Memory B cell (primary cell): ENCODE results near the gene MYOC.
"Not testable (repeated sequence)": the region's sequence is repeated elsewhere in the genome, so short reads cannot be mapped to it uniquely, and the experiment has no call there.

Experiments used
- ATAC-seq: fragments of 150-1000 bp; cut with Tn5 transposase; 2 replicates; pipeline ENCODE4 v1.10.0; 2021; ENCODE audit warnings: low read depth, mild to moderate bottlenecking, moderate library complexity
- DNase-seq, 2 donors: peaks; one replicate each; pipeline ENCODE4 v3.0.0; 2022; ENCODE audit warnings: low spot score in 2 of 2
- H3K27ac Mint-ChIP-seq: one replicate; pipeline ENCODE4 v1.8.0; 2022; ENCODE audit warnings: mild to moderate bottlenecking, moderate library complexity, mixed read lengths
- H3K27me3 Mint-ChIP-seq: one replicate; pipeline ENCODE4 v1.8.0; 2022; ENCODE audit warnings: mixed read lengths
- H3K36me3 Mint-ChIP-seq: one replicate; pipeline ENCODE4 v1.8.0; 2022; ENCODE audit warnings: mild to moderate bottlenecking, mixed read lengths
- H3K4me1 Mint-ChIP-seq: one replicate; pipeline ENCODE4 v1.8.0; 2022; ENCODE audit warnings: mixed read lengths
- H3K4me3 Mint-ChIP-seq: one replicate; pipeline ENCODE4 v1.8.0; 2022; ENCODE audit warnings: mild to moderate bottlenecking, moderate library complexity, mixed read lengths
- H3K9me3 Mint-ChIP-seq: one replicate; pipeline ENCODE4 v1.8.0; 2022; ENCODE audit warnings: mixed read lengths

The MYOC gene

GRCh38 chr1:171663036-171663853 lies 10.8 kb upstream of the MYOC start:
- H3K36me3 Mint-ChIP-seq: no peaks in the 10 kb centered on the region
- H3K27me3 Mint-ChIP-seq: peaks cover 5% of the 10 kb centered on the region
- no peak for ATAC-seq
- H3K4me1 Mint-ChIP-seq: no peaks in the 10 kb centered on the region
- no peak overlapping the region for H3K4me3 Mint-ChIP-seq
- H3K9me3 Mint-ChIP-seq: no peaks in the 10 kb centered on the region
- no peak overlapping the region for H3K27ac Mint-ChIP-seq
- no peak for DNase-seq

GRCh38 chr1:171661076-171661650 lies 8.7 kb upstream of the MYOC start:
- Mint-ChIP-seq H3K9me3 (no peaks in the 10 kb centered on the region), H3K27ac (no peak overlapping the region), H3K27me3 (peaks cover 12% of the 10 kb centered on the region), H3K4me1 (no peaks in the 10 kb centered on the region), H3K4me3 (no peak overlapping the region), H3K36me3 (no peaks in the 10 kb centered on the region)
- ATAC-seq (no peak), DNase-seq (no peak)

DNA sequence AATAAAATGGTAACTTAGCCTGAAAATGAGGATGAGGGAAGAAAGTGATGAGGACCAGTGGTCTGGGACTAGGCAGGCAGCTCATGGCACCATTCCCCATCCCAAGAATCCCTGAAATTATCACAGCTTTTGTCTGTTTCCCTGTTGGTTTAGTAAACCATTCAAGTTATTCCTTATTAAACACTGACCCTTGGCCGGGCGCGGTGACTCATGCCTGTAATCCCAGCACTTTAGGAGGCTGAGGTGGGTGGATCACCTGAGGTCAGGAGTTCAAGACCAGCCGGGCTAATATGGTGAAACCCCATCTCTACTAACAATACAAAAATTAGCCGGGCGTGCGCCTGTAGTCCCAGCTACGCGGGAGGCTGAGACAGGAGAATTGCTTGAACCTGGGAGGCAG lies 3.7 kb upstream of the MYOC start:
- H3K36me3 Mint-ChIP-seq, ATAC-seq, H3K9me3 Mint-ChIP-seq, H3K4me1 Mint-ChIP-seq, H3K27ac Mint-ChIP-seq, H3K4me3 Mint-ChIP-seq, DNase-seq: not testable (repeated sequence)
- H3K27me3 Mint-ChIP-seq: peaks cover 26% of the 10 kb centered on the region

GRCh38 chr1:171655746-171656116 lies 3.2 kb upstream of the MYOC start:
- ATAC-seq: no peak
- Mint-ChIP-seq H3K4me1 (peaks cover 7% of the 10 kb centered on the region), H3K27me3 (peaks cover 26% of the 10 kb centered on the region)

GRCh38 chr1:171654942-171655745 lies 2.7 kb upstream of the MYOC start:
- DNase-seq: peak; percentile 34 to 50
- no peak overlapping the region for H3K27ac Mint-ChIP-seq
- H3K4me1 Mint-ChIP-seq: peaks cover 7% of the 10 kb centered on the region
- peak; percentile 58 for ATAC-seq
- H3K27me3 Mint-ChIP-seq: peaks cover 26% of the 10 kb centered on the region
- H3K9me3 Mint-ChIP-seq: no peaks in the 10 kb centered on the region
- peak overlapping the region; percentile 39 for H3K4me3 Mint-ChIP-seq
- no peaks in the 10 kb centered on the region for H3K36me3 Mint-ChIP-seq

More at GRCh38 chr1:171655746-171656116, 3.2 kb upstream of the MYOC start:
- Mint-ChIP-seq H3K4me3 (peak overlapping the region; percentile 39), H3K9me3 (no peaks in the 10 kb centered on the region), H3K27ac (no peak overlapping the region), H3K36me3 (no peaks in the 10 kb centered on the region)
- DNase-seq: no peak

GRCh38 chr1:171654201-171654941 lies 1.9 kb upstream of the MYOC start:
- DNase-seq (no peak), ATAC-seq (no peak)
- H3K4me1 Mint-ChIP-seq: peaks cover 7% of the 10 kb centered on the region
- H3K9me3 Mint-ChIP-seq: no peaks in the 10 kb centered on the region
- H3K27me3 Mint-ChIP-seq: peaks cover 26% of the 10 kb centered on the region
- no peak overlapping the region for H3K27ac Mint-ChIP-seq
- no peaks in the 10 kb centered on the region for H3K36me3 Mint-ChIP-seq
- H3K4me3 Mint-ChIP-seq: no peak overlapping the region

DNA sequence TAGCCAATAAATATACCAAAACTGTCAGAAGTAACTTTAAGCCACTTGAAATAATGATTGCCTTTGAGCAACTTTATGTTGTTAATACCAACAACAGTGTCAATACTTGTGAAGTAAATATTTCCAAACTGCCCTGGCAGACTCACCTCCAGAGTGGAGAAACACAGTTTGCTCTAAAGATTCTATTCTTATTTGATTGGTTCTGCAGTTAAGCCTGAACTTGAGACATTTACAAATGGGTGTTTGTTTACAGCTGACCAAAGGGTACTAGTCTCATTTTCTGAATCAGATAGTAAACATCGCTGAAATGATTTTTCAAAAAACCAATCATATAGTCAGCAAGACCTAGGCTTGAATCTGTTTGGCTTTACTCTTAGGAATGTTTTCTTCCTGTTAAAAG lies 1.3 kb upstream of the MYOC start:
- no peaks in the 10 kb centered on the region for H3K36me3 Mint-ChIP-seq
- H3K4me3 Mint-ChIP-seq: no peak overlapping the region
- peaks cover 7% of the 10 kb centered on the region for H3K4me1 Mint-ChIP-seq
- no peak overlapping the region for H3K27ac Mint-ChIP-seq
- H3K27me3 Mint-ChIP-seq: peaks cover 26% of the 10 kb centered on the region
- no peaks in the 10 kb centered on the region for H3K9me3 Mint-ChIP-seq
- ATAC-seq (no peak), DNase-seq (no peak)

GRCh38 chr1:171646249-171646560 lies 6.3 kb downstream of the MYOC start:
- ATAC-seq (no peak), DNase-seq (no peak)
- peaks cover 5% of the 10 kb centered on the region for H3K27me3 Mint-ChIP-seq
- no peak overlapping the region for H3K4me3 Mint-ChIP-seq
- H3K4me1 Mint-ChIP-seq: peaks cover 10% of the 10 kb centered on the region
- no peaks in the 10 kb centered on the region for H3K36me3 Mint-ChIP-seq
- H3K9me3 Mint-ChIP-seq: no peaks in the 10 kb centered on the region
- no peak overlapping the region for H3K27ac Mint-ChIP-seq

GRCh38 chr1:171645553-171646248 lies 6.8 kb downstream of the MYOC start:
- Mint-ChIP-seq H3K9me3 (no peaks in the 10 kb centered on the region), H3K36me3 (no peaks in the 10 kb centered on the region), H3K4me1 (peaks cover 10% of the 10 kb centered on the region), H3K4me3 (peak overlapping the region; percentile 21), H3K27ac (no peak overlapping the region), H3K27me3 (peaks cover 5% of the 10 kb centered on the region)
- ATAC-seq (no peak), DNase-seq (no peak)

DNA sequence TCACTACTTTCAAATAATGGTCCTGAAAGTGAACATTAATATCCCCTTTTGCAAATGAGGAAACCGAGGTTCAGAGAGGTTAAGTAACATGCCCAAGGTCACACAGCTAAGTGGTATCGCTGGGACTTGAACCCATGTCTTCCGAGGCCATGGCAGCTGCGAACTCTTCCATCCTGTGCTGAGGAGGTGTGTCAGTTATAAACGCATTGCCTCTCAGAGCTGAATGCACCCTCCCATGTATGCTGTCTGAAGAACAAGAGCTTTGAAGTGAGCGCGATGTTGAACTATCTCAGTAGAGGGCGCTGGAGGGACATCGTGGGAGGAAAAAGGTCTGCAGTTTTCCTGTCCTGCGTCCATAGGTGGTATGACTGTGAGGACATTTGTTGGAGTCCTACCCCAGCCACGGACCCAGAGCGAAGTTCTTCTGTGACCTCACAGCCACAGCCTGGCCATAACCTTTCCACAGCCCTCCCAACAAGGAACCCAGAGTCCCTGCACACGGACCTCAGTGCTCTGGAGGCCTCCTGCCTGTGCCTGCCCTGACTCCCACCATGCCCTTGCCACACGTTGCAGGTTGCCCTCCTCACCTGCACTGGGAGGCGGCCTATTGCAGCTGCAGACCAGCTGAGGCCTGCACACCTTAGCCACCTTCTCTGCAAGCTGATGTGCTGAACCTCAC lies 7.5 kb downstream of the MYOC start:
- Mint-ChIP-seq H3K27ac (no peak overlapping the region), H3K36me3 (no peaks in the 10 kb centered on the region), H3K27me3 (peaks cover 5% of the 10 kb centered on the region), H3K4me1 (peaks cover 10% of the 10 kb centered on the region), H3K4me3 (peak overlapping the region; percentile 21), H3K9me3 (no peaks in the 10 kb centered on the region)
- peak; percentile 20 to 32 for DNase-seq
- peak; percentile 44 for ATAC-seq

- H3K4me1 Mint-ChIP-seq: peaks cover 10% of the 10 kb centered on the region
- no peaks in the 10 kb centered on the region for H3K9me3 Mint-ChIP-seq
- no peak overlapping the region for H3K4me3 Mint-ChIP-seq
- H3K27me3 Mint-ChIP-seq: peaks cover 4% of the 10 kb centered on the region
- ATAC-seq (no peak), DNase-seq (no peak)
- no peaks in the 10 kb centered on the region for H3K36me3 Mint-ChIP-seq
- H3K27ac Mint-ChIP-seq: no peak overlapping the region
Observed at GRCh38 chr1:171643156-171643555, 9.3 kb downstream of the MYOC start.

DNA sequence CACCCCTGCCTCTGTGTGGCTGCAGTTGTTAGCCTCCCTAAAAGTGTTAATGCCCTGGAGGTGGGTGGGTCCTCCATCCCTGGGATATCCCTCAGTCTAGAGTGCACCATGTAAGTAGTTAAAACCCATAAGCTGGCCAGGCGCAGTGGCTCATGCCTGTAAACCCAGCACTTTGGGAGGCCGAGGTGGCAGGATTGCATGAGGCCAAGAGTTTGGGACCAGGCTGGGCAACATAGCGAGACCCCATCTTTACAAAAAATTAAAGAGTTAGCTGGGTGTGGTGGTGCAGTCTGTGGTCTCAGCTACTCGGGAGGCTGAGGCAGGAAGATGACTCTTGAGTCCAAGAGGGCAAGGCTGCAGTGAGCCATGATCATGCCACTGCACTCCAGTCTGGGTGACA lies 10.3 kb downstream of the MYOC start:
- DNase-seq (no peak), ATAC-seq (no peak)
- no peaks in the 10 kb centered on the region for H3K9me3 Mint-ChIP-seq
- peaks cover 4% of the 10 kb centered on the region for H3K27me3 Mint-ChIP-seq
- H3K4me1 Mint-ChIP-seq: peaks cover 8% of the 10 kb centered on the region
- no peak overlapping the region for H3K27ac Mint-ChIP-seq
- H3K4me3 Mint-ChIP-seq: no peak overlapping the region
- H3K36me3 Mint-ChIP-seq: no peaks in the 10 kb centered on the region
